ENCODE measurements around the gene ASIC3.

DNA sequence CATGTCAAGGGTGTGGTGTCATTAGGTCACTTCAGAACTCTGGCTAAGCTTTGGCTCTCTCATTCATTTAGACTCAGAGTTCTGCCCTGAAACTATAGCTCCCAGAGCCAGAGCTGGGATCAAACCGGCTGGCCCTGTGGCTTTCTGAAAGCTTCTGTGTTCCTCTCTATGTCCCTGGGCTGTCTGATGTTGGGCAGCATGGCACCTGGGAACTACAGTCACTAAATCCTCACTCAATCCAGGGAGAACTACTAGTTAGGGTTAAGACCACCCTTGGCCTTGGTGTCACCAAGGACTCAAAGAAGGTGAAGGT, 37.3 kb upstream of the ASIC3 start:
- TF ChIP-seq, protein P1, sequence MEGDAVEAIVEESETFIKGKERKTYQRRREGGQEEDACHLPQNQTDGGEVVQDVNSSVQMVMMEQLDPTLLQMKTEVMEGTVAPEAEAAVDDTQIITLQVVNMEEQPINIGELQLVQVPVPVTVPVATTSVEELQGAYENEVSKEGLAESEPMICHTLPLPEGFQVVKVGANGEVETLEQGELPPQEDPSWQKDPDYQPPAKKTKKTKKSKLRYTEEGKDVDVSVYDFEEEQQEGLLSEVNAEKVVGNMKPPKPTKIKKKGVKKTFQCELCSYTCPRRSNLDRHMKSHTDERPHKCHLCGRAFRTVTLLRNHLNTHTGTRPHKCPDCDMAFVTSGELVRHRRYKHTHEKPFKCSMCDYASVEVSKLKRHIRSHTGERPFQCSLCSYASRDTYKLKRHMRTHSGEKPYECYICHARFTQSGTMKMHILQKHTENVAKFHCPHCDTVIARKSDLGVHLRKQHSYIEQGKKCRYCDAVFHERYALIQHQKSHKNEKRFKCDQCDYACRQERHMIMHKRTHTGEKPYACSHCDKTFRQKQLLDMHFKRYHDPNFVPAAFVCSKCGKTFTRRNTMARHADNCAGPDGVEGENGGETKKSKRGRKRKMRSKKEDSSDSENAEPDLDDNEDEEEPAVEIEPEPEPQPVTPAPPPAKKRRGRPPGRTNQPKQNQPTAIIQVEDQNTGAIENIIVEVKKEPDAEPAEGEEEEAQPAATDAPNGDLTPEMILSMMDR (IDR thresholded peaks at IDR 0.05): no peak
- TF ChIP-seq EP300 (IDR thresholded peaks at IDR 0.05) (no peak), POLR2A (IDR thresholded peaks at IDR 0.05; ENCODE audit: low read depth) (no peak), POLR2AphosphoS5 (IDR thresholded peaks at IDR 0.05) (no peak)

Data from esophagus muscularis mucosa (tissue), 4 donors.